Hepatocyte (in vitro differentiated cells): ENCODE measurements around the gene SDE2.

ENCODE experiments used
- EZH2 ChIP-seq: fragments of 200-600 bp; sonication (generic); IDR thresholded peaks from 2 replicates; pipeline ENCODE4 v1.6.1; 2016; ENCODE audit warnings: antibody characterized with exemption, mild to moderate bottlenecking, borderline replicate concordance
- TF ChIP-seq, protein P1 (sequence below): fragments of 200-600 bp; sonication (generic); IDR thresholded peaks from 2 replicates; pipeline ENCODE4 v1.5.1; 2016; ENCODE audit warnings: antibody characterized with exemption, mild to moderate bottlenecking; ENCODE audit not compliant: poor library complexity

- TF ChIP-seq, protein P1, sequence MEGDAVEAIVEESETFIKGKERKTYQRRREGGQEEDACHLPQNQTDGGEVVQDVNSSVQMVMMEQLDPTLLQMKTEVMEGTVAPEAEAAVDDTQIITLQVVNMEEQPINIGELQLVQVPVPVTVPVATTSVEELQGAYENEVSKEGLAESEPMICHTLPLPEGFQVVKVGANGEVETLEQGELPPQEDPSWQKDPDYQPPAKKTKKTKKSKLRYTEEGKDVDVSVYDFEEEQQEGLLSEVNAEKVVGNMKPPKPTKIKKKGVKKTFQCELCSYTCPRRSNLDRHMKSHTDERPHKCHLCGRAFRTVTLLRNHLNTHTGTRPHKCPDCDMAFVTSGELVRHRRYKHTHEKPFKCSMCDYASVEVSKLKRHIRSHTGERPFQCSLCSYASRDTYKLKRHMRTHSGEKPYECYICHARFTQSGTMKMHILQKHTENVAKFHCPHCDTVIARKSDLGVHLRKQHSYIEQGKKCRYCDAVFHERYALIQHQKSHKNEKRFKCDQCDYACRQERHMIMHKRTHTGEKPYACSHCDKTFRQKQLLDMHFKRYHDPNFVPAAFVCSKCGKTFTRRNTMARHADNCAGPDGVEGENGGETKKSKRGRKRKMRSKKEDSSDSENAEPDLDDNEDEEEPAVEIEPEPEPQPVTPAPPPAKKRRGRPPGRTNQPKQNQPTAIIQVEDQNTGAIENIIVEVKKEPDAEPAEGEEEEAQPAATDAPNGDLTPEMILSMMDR, result no peak
- TF ChIP-seq EZH2, result no peak
Observed at GRCh38 chr1:225942574-225942973, 56.6 kb downstream of the SDE2 start.
